ENCODE measurements around the gene SLC23A1.
A peak's percentile ranks its signal among the peaks of the same experiment; 100 is the strongest.

DNA sequence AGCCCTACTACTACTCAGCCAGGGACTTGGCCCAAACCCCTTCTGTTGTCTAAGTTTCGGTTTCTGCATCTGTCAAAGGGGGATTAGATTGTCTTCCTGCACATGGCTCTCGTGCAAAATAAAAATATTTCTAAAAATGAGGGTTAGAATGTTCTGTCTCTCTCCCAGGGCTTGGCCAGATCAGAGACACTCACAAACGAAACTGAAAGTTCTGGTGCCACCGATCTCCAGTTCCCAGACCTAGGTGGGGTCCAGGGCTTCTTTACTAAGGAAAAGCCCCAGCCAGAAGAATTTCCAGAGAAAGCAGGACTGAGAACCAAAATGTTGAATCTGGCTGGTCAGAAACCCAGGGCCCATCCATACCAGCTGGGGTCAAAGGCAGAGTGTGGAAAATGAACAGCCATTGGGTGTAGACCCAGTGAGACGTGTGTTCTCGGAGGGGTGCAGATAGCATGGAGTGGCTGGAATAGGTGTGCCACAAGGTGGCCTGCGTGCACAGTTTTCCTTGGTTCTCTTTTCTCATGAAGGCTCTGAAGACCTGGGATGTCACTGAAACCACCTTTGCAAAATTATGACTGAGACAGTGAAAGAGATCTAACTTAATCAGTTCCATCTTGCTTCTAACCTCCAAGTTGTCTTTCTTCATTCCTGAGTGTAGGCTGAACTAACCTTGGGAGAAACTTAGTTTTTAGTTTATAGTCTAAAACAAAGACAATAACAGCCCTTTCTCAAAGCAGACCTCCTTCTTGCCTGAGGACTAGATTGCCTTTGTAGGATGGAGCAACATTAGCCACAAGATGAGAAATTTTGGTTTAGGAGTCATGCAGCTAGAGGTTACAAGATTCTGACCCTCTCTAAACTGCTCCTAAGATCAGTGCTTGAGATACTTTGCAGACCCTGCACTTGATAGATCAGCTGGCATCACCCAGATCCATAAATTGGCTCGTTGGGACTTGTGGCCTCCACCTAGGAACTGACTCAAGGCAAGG lies 2.3 kb upstream of the SLC23A1 start:
- no peak for TF ChIP-seq POLR2AphosphoS5 (IDR thresholded peaks at IDR 0.05; ENCODE audit: low read depth, low read length)
- peak; percentile 36; the same call in 1 of the 2 replicates for TF ChIP-seq POLR2A (IDR thresholded peaks at IDR 0.05; ENCODE audit: low read depth, low read length)

Measured in GM12891 (cell line).